IMR-90 (cell line): ENCODE measurements around the gene PSKH1. TPM values are rescaled to one million over a fixed set of nuclear protein-coding genes. Genes with fewer than 3 reads are reported as not detected.

Experiments used
- ATAC-seq: fragments of 200-7000 bp; cut with Tn5 transposase; 2 replicates; pipeline ENCODE4 v1.9.1; 2020; ENCODE audit warnings: low read depth, mild to moderate bottlenecking, moderate library complexity
- BruUV-seq: library from RNA; stranded (reverse); fragments of 400-500 nt; replicated peaks from 2 replicates; lab custom pipeline; 2021; lab: Mats Ljungman, UMichigan
- CTCF ChIA-PET: fragments of 300-600 bp; formaldehyde crosslinking; extraction: SDS; loops from one replicate; lab custom pipeline; 2021; ENCODE audit warnings: antibody characterized with exemption; lab: Yijun Ruan, JAX
- POLR2A ChIA-PET: fragments of 300-600 bp; sonication (Branson Sonifier 250); formaldehyde crosslinking; loops from one replicate; lab custom pipeline; 2022; ENCODE audit warnings: antibody characterized with exemption; ENCODE audit not compliant: unreplicated experiment; lab: Charles Lee
- DNase-seq: peaks from one replicate; pipeline ENCODE4 v3.0.0; 2013
- H2AFZ ChIP-seq: replicated peaks from 2 replicates; pipeline ENCODE3; 2013; ENCODE audit warnings: low read length, mild to moderate bottlenecking; ENCODE audit not compliant: poor library complexity
- H2AK5ac ChIP-seq: 2 replicates; pipeline ENCODE4 v1.6.1; 2013; ENCODE audit warnings: low read depth, low read length, inconsistent platforms
- H2AK9ac ChIP-seq: replicated peaks from 2 replicates; pipeline ENCODE3; 2013; ENCODE audit warnings: mild to moderate bottlenecking, low read depth, low read length, moderate library complexity; ENCODE audit not compliant: poor library complexity
- H2BK120ac ChIP-seq: 2 replicates; pipeline ENCODE4 v1.6.1; 2013; ENCODE audit warnings: low read depth, low read length, inconsistent platforms
- H2BK15ac ChIP-seq: 3 replicates; pipeline ENCODE4 v1.6.1; 2013; ENCODE audit warnings: low read depth, low read length, inconsistent platforms
- H2BK20ac ChIP-seq: 2 replicates; pipeline ENCODE4 v1.6.1; 2013; ENCODE audit warnings: low read depth, mild to moderate bottlenecking, inconsistent platforms, low read length, moderate library complexity
- H2BK5ac ChIP-seq: 2 replicates; pipeline ENCODE4 v1.6.1; 2013; ENCODE audit warnings: mild to moderate bottlenecking, low read depth, low read length, inconsistent platforms; ENCODE audit not compliant: poor library complexity, severe bottlenecking
- H3K14ac ChIP-seq: replicated peaks from 2 replicates; pipeline ENCODE4 v1.6.1; 2013; ENCODE audit warnings: low read depth, low read length, inconsistent platforms
- H3K18ac ChIP-seq: 2 replicates; pipeline ENCODE4 v1.6.1; 2013; ENCODE audit warnings: low read depth, low read length, control low read depth
- H3K23ac ChIP-seq: 2 replicates; pipeline ENCODE4 v1.6.1; 2013; ENCODE audit warnings: low read depth, low read length, inconsistent platforms
- H3K27ac ChIP-seq: 2 replicates; pipeline ENCODE4 v1.5.1; 2013; ENCODE audit warnings: mild to moderate bottlenecking, control low read depth, low read length; ENCODE audit not compliant: insufficient read depth
- H3K27me3 ChIP-seq: 2 replicates; pipeline ENCODE4 v1.6.1; 2013; ENCODE audit warnings: low read length; ENCODE audit not compliant: control insufficient read depth, insufficient read depth
- H3K36me3 ChIP-seq: 2 replicates; pipeline ENCODE4 v1.6.1; 2013; ENCODE audit warnings: low read length, mixed read lengths; ENCODE audit not compliant: control insufficient read depth, insufficient read depth
- H3K4ac ChIP-seq: 2 replicates; pipeline ENCODE4 v1.6.1; 2013; ENCODE audit warnings: low read depth, low read length, inconsistent platforms
- H3K4me1 ChIP-seq: 2 replicates; pipeline ENCODE4 v1.6.1; 2013; ENCODE audit warnings: low read length, mixed read lengths; ENCODE audit not compliant: control insufficient read depth, insufficient read depth
- H3K4me2 ChIP-seq: 2 replicates; pipeline ENCODE4 v1.6.1; 2013; ENCODE audit warnings: low read depth, mild to moderate bottlenecking, control low read depth, low read length, moderate library complexity
- H3K4me3 ChIP-seq: 2 replicates; pipeline ENCODE4 v1.5.1; 2013; ENCODE audit warnings: low read depth, mild to moderate bottlenecking, control low read depth, low read length, moderate library complexity; ENCODE audit not compliant: insufficient read depth
- H3K56ac ChIP-seq: 2 replicates; pipeline ENCODE4 v1.6.1; 2013; ENCODE audit warnings: low read length, inconsistent platforms; ENCODE audit not compliant: insufficient read depth; ENCODE audit errors: extremely low read depth
- H3K79me1 ChIP-seq, 2 experiments: 2 replicates each; pipeline ENCODE4 v1.6.1; 2013; ENCODE audit warnings: low read length in 2 of 2, inconsistent platforms in 1 of 2, low read depth in 1 of 2
- H3K9ac ChIP-seq: 2 replicates; pipeline ENCODE4 v1.6.1; 2013; ENCODE audit warnings: low read depth, low read length, control low read depth
- H3K9me1 ChIP-seq: 2 replicates; pipeline ENCODE4 v1.6.1; 2013; ENCODE audit warnings: low read length, inconsistent platforms; ENCODE audit not compliant: insufficient read depth
- H3K9me3 ChIP-seq: 2 replicates; pipeline ENCODE4 v1.6.1; 2013; ENCODE audit warnings: low read length; ENCODE audit not compliant: control insufficient read depth, insufficient read depth
- H4K20me1 ChIP-seq: 2 replicates; pipeline ENCODE4 v1.6.1; 2013; ENCODE audit warnings: low read length, inconsistent platforms; ENCODE audit not compliant: insufficient read depth
- H4K5ac ChIP-seq: 2 replicates; pipeline ENCODE4 v1.6.1; 2013; ENCODE audit warnings: mild to moderate bottlenecking, low read depth, low read length, control low read depth
- H4K8ac ChIP-seq, 2 experiments: 2 replicates each; pipeline ENCODE4 v1.6.1; 2013; ENCODE audit warnings: low read depth in 2 of 2, low read length in 2 of 2, control low read depth in 1 of 2, inconsistent platforms in 1 of 2
- H4K91ac ChIP-seq: 2 replicates; pipeline ENCODE4 v1.6.1; 2013; ENCODE audit warnings: low read depth, low read length, inconsistent platforms; ENCODE audit not compliant: insufficient read depth
- CEBPB ChIP-seq: IDR thresholded peaks from 2 replicates; pipeline ENCODE4 v1.6.1; 2012; ENCODE audit warnings: low read depth, low read length, improper control_type of control experiment
- CHD1 ChIP-seq: IDR thresholded peaks from 2 replicates; pipeline ENCODE4 v1.6.1; 2012; ENCODE audit warnings: low read depth, low read length, improper control_type of control experiment
- CTCF ChIP-seq: conservative IDR thresholded peaks from 2 replicates; pipeline ENCODE4 v1.5.1; 2012; ENCODE audit warnings: mild to moderate bottlenecking, low read depth, low read length, improper control_type of control experiment
- ELK1 ChIP-seq: fragments of 150-350 bp; IDR thresholded peaks from 2 replicates; pipeline ENCODE4 v1.6.1; 2016; ENCODE audit warnings: low read depth, mild to moderate bottlenecking, low read length, moderate library complexity, borderline replicate concordance
- FOS ChIP-seq: fragments of 150-350 bp; IDR thresholded peaks from 2 replicates; pipeline ENCODE4 v1.6.1; 2016; ENCODE audit warnings: low read depth, low read length
- MAFK ChIP-seq: IDR thresholded peaks from 2 replicates; pipeline ENCODE4 v1.6.1; 2012; ENCODE audit warnings: low read depth, low read length, improper control_type of control experiment
- MAZ ChIP-seq: IDR thresholded peaks from 2 replicates; pipeline ENCODE4 v1.6.1; 2012; ENCODE audit warnings: low read depth, mild to moderate bottlenecking, low read length, improper control_type of control experiment, moderate library complexity, borderline replicate concordance
- MXI1 ChIP-seq: IDR thresholded peaks from 2 replicates; pipeline ENCODE4 v1.6.1; 2012; ENCODE audit warnings: low read depth, mild to moderate bottlenecking, low read length, moderate library complexity, borderline replicate concordance
- NFE2L2 ChIP-seq: fragments of 150-350 bp; IDR thresholded peaks from 2 replicates; pipeline ENCODE4 v1.6.1; 2016; ENCODE audit warnings: low read depth, mild to moderate bottlenecking, low read length
- POLR2A ChIP-seq: IDR thresholded peaks from 2 replicates; pipeline ENCODE4 v1.6.1; 2012; ENCODE audit warnings: mild to moderate bottlenecking, low read depth, low read length
- RAD21 ChIP-seq: IDR thresholded peaks from 2 replicates; pipeline ENCODE4 v1.6.1; 2012; ENCODE audit warnings: low read length, improper control_type of control experiment
- RCOR1 ChIP-seq: IDR thresholded peaks from 2 replicates; pipeline ENCODE4 v1.6.1; 2012; ENCODE audit warnings: mild to moderate bottlenecking, low read length, improper control_type of control experiment; ENCODE audit not compliant: insufficient replicate concordance
- RFX5 ChIP-seq: IDR thresholded peaks from 2 replicates; pipeline ENCODE4 v1.8.0; 2012; ENCODE audit warnings: low read depth, mild to moderate bottlenecking, low read length, moderate library complexity
- SMC3 ChIP-seq: fragments of 150-350 bp; IDR thresholded peaks from 2 replicates; pipeline ENCODE4 v1.6.1; 2016; ENCODE audit warnings: low read depth, mild to moderate bottlenecking, antibody characterized with exemption, low read length, moderate library complexity
- USF2 ChIP-seq: fragments of 150-350 bp; IDR thresholded peaks from 2 replicates; pipeline ENCODE4 v1.6.1; 2017; ENCODE audit warnings: mild to moderate bottlenecking, antibody characterized with exemption, low read length, low read depth
- WGBS, 2 experiments: methylation state at CpG; one replicate each; pipeline versions ENCODE4 v1.1.5 to v1.1.7; 2013; ENCODE audit warnings: missing lambda C conversion rate in 2 of 2; ENCODE audit not compliant: insufficient read length in 1 of 2; ENCODE audit errors: extremely low coverage in 2 of 2; 5-methylcytosine and 5-hydroxymethylcytosine counted together
- dilution Hi-C: fragments of 300-500 bp; cut with HindIII; formaldehyde crosslinking; loops from one replicate; pipeline ENCODE4 v1.14.3; 2018; ENCODE audit warnings: low sequenced_read_pairs; ENCODE audit not compliant: unreplicated experiment
- in situ Hi-C: fragments of 300-500 bp; cut with MboI; formaldehyde crosslinking; loops from 3 replicates; pipeline ENCODE4 v1.14.3; 2019; ENCODE audit warnings: low sequenced_read_pairs, inconsistent platforms, mixed read lengths
- intact Hi-C: fragments of 100-400 bp; cut with micrococcal nuclease; formaldehyde crosslinking; loops from 2 replicates; pipeline ENCODE4 v1.10.0; 2022
- polyA plus RNA-seq, 3 experiments: library from polyadenylated mRNA; depleted of rRNA; stranded (reverse); fragments of >200 nt; gene quantifications; 2 replicates each; pipeline ENCODE4 v1.2.3, GENCODE V29; 2012; ENCODE audit warnings: low replicate concordance in 1 of 3
- total RNA-seq: library from RNA; depleted of rRNA; stranded (reverse); fragments of >200 nt; gene quantifications from 2 replicates; pipeline ENCODE4 v1.2.3, GENCODE V29; 2012

The PSKH1 gene
- total and polyA plus RNA-seq, 2 of the 4 experiments (the other 2 are of a cell fraction) = 11.5 to 26.7 TPM

- H3K79me1 ChIP-seq = peaks cover 12 to 59% of the 10 kb centered on the region in 2 experiments
- no peak overlapping the region for H3K23ac ChIP-seq
- dilution Hi-C loops = no loop called here
- no peak overlapping the region for H3K9ac ChIP-seq
- H3K4me1 ChIP-seq = no peaks in the 10 kb centered on the region
- no peaks in the 10 kb centered on the region for H3K9me3 ChIP-seq
- H3K9me1 ChIP-seq = peaks cover 6% of the 10 kb centered on the region
- WGBS, 2 experiments = 96% methylated on average over 4 of the region's 10 CpGs; no CpG with 5 or more reads in 1 of the 2 experiments
- intact Hi-C loops = no loop called here
- H4K20me1 ChIP-seq = peaks cover 66% of the 10 kb centered on the region
- ATAC-seq (no peak), DNase-seq (no peak)
- BruUV-seq = no TSS peak
- H2AK5ac ChIP-seq = no peak overlapping the region
- H3K27ac ChIP-seq = no peak overlapping the region
- ChIA-PET CTCF (interaction anchor here (0.6 to 0.9 kb wide), 2 partner anchors 42 to 403 kb away, joined by 3 to 8 read pairs; no protein-coding TSS in a partner anchor), POLR2A (interaction anchor here (1.0 kb wide), 1 partner anchor 8 kb away, joined by 3 read pairs; no protein-coding TSS in a partner anchor)
- no peak overlapping the region for H2BK20ac ChIP-seq
- no peak overlapping the region for H2AFZ ChIP-seq
- H2BK5ac ChIP-seq = no peak overlapping the region
- no peak overlapping the region for H3K4ac ChIP-seq
- no peak overlapping the region for H3K18ac ChIP-seq
- H3K27me3 ChIP-seq = no peaks in the 10 kb centered on the region
- H2BK15ac ChIP-seq = no peak overlapping the region
- no peak overlapping the region for H4K91ac ChIP-seq
- no peak overlapping the region for H3K4me2 ChIP-seq
- no peak overlapping the region for H3K14ac ChIP-seq
- H2AK9ac ChIP-seq = no peak overlapping the region
- H3K36me3 ChIP-seq = peaks cover 27% of the 10 kb centered on the region
- in situ Hi-C loops = no loop called here
- H4K5ac ChIP-seq = no peak overlapping the region
- no peak overlapping the region for H4K8ac ChIP-seq
- H2BK120ac ChIP-seq = no peak overlapping the region
- no peak overlapping the region for H3K4me3 ChIP-seq
- no peak overlapping the region for H3K56ac ChIP-seq
- TF ChIP-seq SMC3 = no peak
- TF ChIP-seq CTCF = no peak
- TF ChIP-seq FOS = no peak
- TF ChIP-seq RCOR1 = no peak
- TF ChIP-seq POLR2A = no peak
- TF ChIP-seq RAD21 = no peak
- TF ChIP-seq NFE2L2 = no peak
- TF ChIP-seq MAZ = no peak
- TF ChIP-seq MXI1 = no peak
- no peak for TF ChIP-seq CHD1
- TF ChIP-seq CEBPB = no peak
- no peak for TF ChIP-seq MAFK
- TF ChIP-seq USF2 = no peak
- TF ChIP-seq RFX5 = no peak
- no peak for TF ChIP-seq ELK1
Measured at GRCh38 chr16:67924140-67924906, 31.3 kb downstream of the PSKH1 start.
